Endothelial cell of hepatic sinusoid (primary cell): ENCODE data around the gene DIP2C.
"Not testable (repeated sequence)": the region's sequence is repeated elsewhere in the genome, so short reads cannot be mapped to it uniquely, and the experiment has no call there.

Experiments
- in situ Hi-C: cut with HindIII; loops from 2 replicates; pipeline ENCODE4 v1.10.0; 2017; ENCODE audit warnings: low sequenced_read_pairs

The DIP2C gene

GRCh38 chr10:703118-703517 lies 13.7 kb upstream of the DIP2C start:
- in situ Hi-C loops: no loop called here

GRCh38 chr10:700183-700582 lies 10.7 kb upstream of the DIP2C start:
- in situ Hi-C loops: not testable (repeated sequence)

- in situ Hi-C loops: no loop called here
Observed at GRCh38 chr10:697097-697875, 7.8 kb upstream of the DIP2C start.

- in situ Hi-C loops: no loop called here
Observed at GRCh38 chr10:695396-695795, 5.9 kb upstream of the DIP2C start.

- in situ Hi-C loops: no loop called here
Observed at GRCh38 chr10:693506-693905, 4.0 kb upstream of the DIP2C start.

- in situ Hi-C loops: no loop called here
Observed at GRCh38 chr10:692682-693351, 3.3 kb upstream of the DIP2C start.

GRCh38 chr10:691216-691615 lies 1.7 kb upstream of the DIP2C start:
- in situ Hi-C loops: no loop called here

- in situ Hi-C loops: no loop called here
Observed at GRCh38 chr10:690372-691161, 1.1 kb upstream of the DIP2C start.

- in situ Hi-C loops: no loop called here
Observed at GRCh38 chr10:689121-689451, 382 bp downstream of the DIP2C start.

GRCh38 chr10:688312-689120 lies 952 bp downstream of the DIP2C start:
- in situ Hi-C loops: no loop called here

- in situ Hi-C loops: no loop called here
Observed at GRCh38 chr10:687583-688311, 1.7 kb downstream of the DIP2C start.

- in situ Hi-C loops: no loop called here
Observed at GRCh38 chr10:686155-686931, 3.1 kb downstream of the DIP2C start.

GRCh38 chr10:685613-686012 lies 3.9 kb downstream of the DIP2C start:
- in situ Hi-C loops: no loop called here

GRCh38 chr10:683448-684071 lies 5.9 kb downstream of the DIP2C start:
- in situ Hi-C loops: no loop called here

GRCh38 chr10:682931-683447 lies 6.5 kb downstream of the DIP2C start:
- in situ Hi-C loops: no loop called here

- in situ Hi-C loops: no loop called here
Observed at GRCh38 chr10:681670-682318, 7.7 kb downstream of the DIP2C start.

GRCh38 chr10:680745-681144 lies 8.7 kb downstream of the DIP2C start:
- in situ Hi-C loops: no loop called here

- in situ Hi-C loops: no loop called here
Observed at GRCh38 chr10:680146-680545, 9.3 kb downstream of the DIP2C start.
